Measurements from ENCODE around the gene PTPN14.

PTPN14 gene

GRCh38 chr1:214460304-214460916 lies 91.0 kb downstream of the PTPN14 start:
- in situ Hi-C loops (cut with MboI; ENCODE audit: low sequenced_read_pairs), result no loop called here

- in situ Hi-C loops (cut with MboI; ENCODE audit: low sequenced_read_pairs), result no loop called here
Measured at GRCh38 chr1:214459895-214460294, 91.5 kb downstream of the PTPN14 start.

GRCh38 chr1:214458541-214458940 lies 92.9 kb downstream of the PTPN14 start:
- in situ Hi-C loops (cut with MboI; ENCODE audit: low sequenced_read_pairs), result no loop called here

- in situ Hi-C loops (cut with MboI; ENCODE audit: low sequenced_read_pairs), result no loop called here
Measured at GRCh38 chr1:214455971-214456867, 95.2 kb downstream of the PTPN14 start.

GRCh38 chr1:214455479-214455878 lies 95.9 kb downstream of the PTPN14 start:
- in situ Hi-C loops (cut with MboI; ENCODE audit: low sequenced_read_pairs), result no loop called here

GRCh38 chr1:214454569-214455396 lies 96.6 kb downstream of the PTPN14 start:
- in situ Hi-C loops (cut with MboI; ENCODE audit: low sequenced_read_pairs), result no loop called here

GRCh38 chr1:214453109-214453722 lies 98.2 kb downstream of the PTPN14 start:
- in situ Hi-C loops (cut with MboI; ENCODE audit: low sequenced_read_pairs), result no loop called here

GRCh38 chr1:214452152-214452784 lies 99.1 kb downstream of the PTPN14 start:
- in situ Hi-C loops (cut with MboI; ENCODE audit: low sequenced_read_pairs), result no loop called here

GRCh38 chr1:214451596-214451995 lies 99.8 kb downstream of the PTPN14 start:
- in situ Hi-C loops (cut with MboI; ENCODE audit: low sequenced_read_pairs), result no loop called here

- in situ Hi-C loops (cut with MboI; ENCODE audit: low sequenced_read_pairs), result no loop called here
Measured at GRCh38 chr1:214449371-214449770, 102.0 kb downstream of the PTPN14 start.

GRCh38 chr1:214448536-214448935 lies 102.9 kb downstream of the PTPN14 start:
- in situ Hi-C loops (cut with MboI; ENCODE audit: low sequenced_read_pairs), result no loop called here

- in situ Hi-C loops (cut with MboI; ENCODE audit: low sequenced_read_pairs), result no loop called here
Measured at GRCh38 chr1:214447557-214447871, 103.9 kb downstream of the PTPN14 start.

- in situ Hi-C loops (cut with MboI; ENCODE audit: low sequenced_read_pairs), result no loop called here
Measured at GRCh38 chr1:214446772-214447556, 104.4 kb downstream of the PTPN14 start.

- in situ Hi-C loops (cut with MboI; ENCODE audit: low sequenced_read_pairs), result no loop called here
Measured at GRCh38 chr1:214445831-214446614, 105.4 kb downstream of the PTPN14 start.

GRCh38 chr1:214445199-214445598 lies 106.2 kb downstream of the PTPN14 start:
- in situ Hi-C loops (cut with MboI; ENCODE audit: low sequenced_read_pairs), result no loop called here

- in situ Hi-C loops (cut with MboI; ENCODE audit: low sequenced_read_pairs), result no loop called here
Measured at GRCh38 chr1:214444182-214444939, 107.0 kb downstream of the PTPN14 start.

- in situ Hi-C loops (cut with MboI; ENCODE audit: low sequenced_read_pairs), result no loop called here
Measured at GRCh38 chr1:214441119-214441518, 110.3 kb downstream of the PTPN14 start.

GRCh38 chr1:214440219-214440965 lies 111.0 kb downstream of the PTPN14 start:
- in situ Hi-C loops (cut with MboI; ENCODE audit: low sequenced_read_pairs), result no loop called here
